ENCODE results near the gene KCTD1.

DNA sequence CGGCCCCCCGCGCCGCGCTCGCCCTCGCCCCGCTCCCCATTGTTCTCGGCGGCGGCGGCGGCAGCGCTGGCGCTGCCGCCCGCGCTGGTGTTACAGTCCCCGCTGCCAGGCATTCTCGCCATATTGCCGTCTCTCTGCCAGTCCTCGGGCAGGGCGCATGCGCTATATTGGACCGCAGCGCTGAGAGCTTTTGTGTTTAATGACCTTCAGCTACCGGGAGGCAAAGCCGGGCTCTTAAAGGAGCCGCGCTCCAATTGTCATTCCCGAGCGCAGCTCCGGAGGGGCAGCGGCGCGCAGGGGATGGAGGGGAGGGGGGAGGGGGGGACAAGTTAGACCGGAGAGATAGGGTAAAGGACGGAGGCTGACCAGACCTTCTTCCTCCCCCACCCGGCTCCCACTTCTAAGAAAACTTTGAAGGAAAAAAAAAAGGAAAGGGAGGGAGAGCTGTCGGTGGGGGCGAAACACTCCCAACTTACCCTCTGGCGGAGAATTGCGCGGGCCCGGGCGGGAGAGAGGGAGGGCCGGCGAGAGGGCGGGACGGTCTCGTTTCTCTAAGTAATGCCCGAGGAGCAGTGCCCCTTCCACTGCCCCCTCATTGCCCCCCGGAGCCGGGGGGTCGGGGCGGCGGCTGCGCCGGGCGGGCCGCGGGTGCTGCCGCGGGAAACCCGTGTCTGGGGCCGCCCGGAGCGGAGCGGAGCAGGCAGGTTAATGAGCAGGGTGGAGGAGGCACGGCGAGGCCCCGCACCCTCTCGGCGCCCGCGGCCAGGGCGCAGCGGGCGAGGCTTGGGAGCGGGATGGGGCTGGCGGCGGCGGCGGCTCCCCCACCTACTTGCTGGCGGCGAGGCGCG, at the start of gene KCTD1:
- TF ChIP-seq CTCF (IDR thresholded peaks at IDR 0.05; ENCODE audit: poor library complexity) (no peak), EZH2 (IDR thresholded peaks at IDR 0.05; ENCODE audit: borderline replicate concordance) (no peak)
